ENCODE measurements around the gene HTT-AS.

HTT-AS gene

DNA sequence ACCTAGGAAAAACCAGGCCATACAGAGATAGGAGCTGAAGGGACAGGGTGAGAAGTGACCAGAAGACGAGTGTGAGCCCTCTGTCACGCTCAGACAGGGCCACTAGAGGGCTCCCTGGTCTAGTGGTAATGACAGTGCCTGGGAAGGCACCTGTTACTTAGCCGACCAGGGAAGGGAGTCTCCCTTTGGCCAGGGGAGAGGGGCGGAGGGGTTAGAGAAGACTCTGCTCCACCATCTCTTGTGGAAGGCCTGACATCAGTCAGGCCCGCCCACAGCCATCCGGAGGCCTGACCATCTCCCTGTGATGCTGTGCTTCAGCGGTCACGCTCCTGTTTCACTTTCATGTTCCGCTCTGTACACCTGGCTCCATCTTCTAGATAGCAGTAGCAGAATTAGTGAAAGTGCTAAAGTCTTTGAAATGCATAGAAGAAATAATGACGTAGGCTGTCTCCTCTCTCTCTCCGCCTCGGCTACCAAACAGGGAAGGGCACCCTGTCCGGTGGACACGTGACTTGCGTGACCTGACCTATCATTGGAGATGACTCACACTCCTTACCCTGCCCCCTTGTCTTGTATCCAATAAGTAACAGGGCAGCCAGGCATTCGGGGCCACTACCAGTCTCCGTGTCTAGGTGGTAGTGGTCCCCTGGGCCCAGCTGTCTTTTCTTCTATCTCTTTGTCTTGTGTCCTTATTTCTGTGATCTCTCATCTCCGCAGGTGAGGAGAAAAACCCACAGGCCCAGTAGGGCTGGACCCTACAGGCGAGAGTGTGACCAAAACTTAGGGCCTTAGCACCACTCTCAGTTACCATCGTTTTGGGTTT lies 26.7 kb downstream of the HTT-AS start:
- Histone ChIP-seq H3K36me3 (replicated peaks; ENCODE audit: insufficient read depth, low read length) (no peaks in the 10 kb centered on the region), H3F3A (ENCODE audit: insufficient read depth, low read length) (peaks cover 19% of the 10 kb centered on the region), H3K9me2 (replicated peaks; ENCODE audit: insufficient read depth, low read length) (no peaks in the 10 kb centered on the region), H3K4me1 (ENCODE audit: low read length) (peaks cover 18% of the 10 kb centered on the region), H3K9me3 (replicated peaks; ENCODE audit: insufficient read depth, low read length) (no peaks in the 10 kb centered on the region), H2AFZ (ENCODE audit: low read length) (no peak overlapping the region), H3K27ac (ENCODE audit: low read length) (peak overlapping the region; percentile 65; the same call in 1 of the 2 replicates), H3K79me2 (ENCODE audit: low read length) (no peaks in the 10 kb centered on the region), H3K4me3 (ENCODE audit: low read length) (peak overlapping the region; percentile 18; the same call in 1 of the 2 replicates), H3K4me2 (ENCODE audit: low read depth, low read length) (peak overlapping the region; percentile 40; the same call in 1 of the 2 replicates), H3K9ac (ENCODE audit: low read length) (peak overlapping the region; percentile 7; the same call in 1 of the 2 replicates), H3K27me3 (replicated peaks; ENCODE audit: insufficient read depth, low read length) (peaks cover 32% of the 10 kb centered on the region), H4K20me1 (ENCODE audit: insufficient read depth, low read length) (no peaks in the 10 kb centered on the region)
- TF ChIP-seq EZH2 (optimal IDR thresholded peaks at IDR 0.05; ENCODE audit: low read depth, low read length) (no peak), EZH2phosphoT487 (IDR thresholded peaks at IDR 0.05; ENCODE audit: low read length) (no peak)
- TF ChIP-seq, protein P1, sequence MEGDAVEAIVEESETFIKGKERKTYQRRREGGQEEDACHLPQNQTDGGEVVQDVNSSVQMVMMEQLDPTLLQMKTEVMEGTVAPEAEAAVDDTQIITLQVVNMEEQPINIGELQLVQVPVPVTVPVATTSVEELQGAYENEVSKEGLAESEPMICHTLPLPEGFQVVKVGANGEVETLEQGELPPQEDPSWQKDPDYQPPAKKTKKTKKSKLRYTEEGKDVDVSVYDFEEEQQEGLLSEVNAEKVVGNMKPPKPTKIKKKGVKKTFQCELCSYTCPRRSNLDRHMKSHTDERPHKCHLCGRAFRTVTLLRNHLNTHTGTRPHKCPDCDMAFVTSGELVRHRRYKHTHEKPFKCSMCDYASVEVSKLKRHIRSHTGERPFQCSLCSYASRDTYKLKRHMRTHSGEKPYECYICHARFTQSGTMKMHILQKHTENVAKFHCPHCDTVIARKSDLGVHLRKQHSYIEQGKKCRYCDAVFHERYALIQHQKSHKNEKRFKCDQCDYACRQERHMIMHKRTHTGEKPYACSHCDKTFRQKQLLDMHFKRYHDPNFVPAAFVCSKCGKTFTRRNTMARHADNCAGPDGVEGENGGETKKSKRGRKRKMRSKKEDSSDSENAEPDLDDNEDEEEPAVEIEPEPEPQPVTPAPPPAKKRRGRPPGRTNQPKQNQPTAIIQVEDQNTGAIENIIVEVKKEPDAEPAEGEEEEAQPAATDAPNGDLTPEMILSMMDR (IDR thresholded peaks at IDR 0.05; ENCODE audit: low read length) = peak; percentile 61
- peak; percentile 98 for DNase-seq

DNA sequence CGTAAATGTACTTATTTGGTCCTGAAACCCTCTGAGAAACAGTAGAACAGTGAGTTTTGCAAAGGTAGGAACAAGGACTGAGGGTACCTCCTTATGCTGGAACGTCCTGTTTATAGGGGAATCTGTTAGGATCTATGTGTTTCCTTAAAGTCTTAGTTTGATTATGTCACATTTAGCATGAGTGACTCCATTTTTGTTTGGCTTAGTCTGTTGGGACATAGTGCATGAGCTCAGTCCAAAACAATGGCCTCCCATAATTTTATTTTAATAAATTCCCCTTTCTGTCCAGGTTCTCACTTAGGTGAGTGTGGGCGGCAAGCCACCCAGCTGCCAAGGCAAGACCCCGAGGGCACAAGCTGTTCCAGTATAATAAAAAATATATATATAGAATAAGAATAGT lies 27.7 kb downstream of the HTT-AS start:
- TF ChIP-seq EZH2 (optimal IDR thresholded peaks at IDR 0.05; ENCODE audit: low read depth, low read length) (no peak), EZH2phosphoT487 (IDR thresholded peaks at IDR 0.05; ENCODE audit: low read length) (no peak)
- TF ChIP-seq, protein P1 (IDR thresholded peaks at IDR 0.05; ENCODE audit: low read length) = no peak
- H3F3A ChIP-seq (ENCODE audit: insufficient read depth, low read length) = peaks cover 19% of the 10 kb centered on the region
- H3K79me2 ChIP-seq (ENCODE audit: low read length) = peaks cover 4% of the 10 kb centered on the region
- H3K4me1 ChIP-seq (ENCODE audit: low read length) = peaks cover 18% of the 10 kb centered on the region
- DNase-seq = no peak
- H2AFZ ChIP-seq (ENCODE audit: low read length) = no peak overlapping the region
- H3K27ac ChIP-seq (ENCODE audit: low read length) = peak overlapping the region; percentile 75
- H3K9ac ChIP-seq (ENCODE audit: low read length) = no peak overlapping the region
- no peak overlapping the region for H3K4me3 ChIP-seq (ENCODE audit: low read length)
- no peaks in the 10 kb centered on the region for H3K36me3 ChIP-seq (replicated peaks; ENCODE audit: insufficient read depth, low read length)
- no peaks in the 10 kb centered on the region for H4K20me1 ChIP-seq (ENCODE audit: insufficient read depth, low read length)
- H3K4me2 ChIP-seq (ENCODE audit: low read depth, low read length) = peak overlapping the region; percentile 21; the same call in 1 of the 2 replicates
- no peaks in the 10 kb centered on the region for H3K9me3 ChIP-seq (replicated peaks; ENCODE audit: insufficient read depth, low read length)
- H3K9me2 ChIP-seq (replicated peaks; ENCODE audit: insufficient read depth, low read length) = no peaks in the 10 kb centered on the region
- H3K27me3 ChIP-seq (replicated peaks; ENCODE audit: insufficient read depth, low read length) = peaks cover 23% of the 10 kb centered on the region

DNA sequence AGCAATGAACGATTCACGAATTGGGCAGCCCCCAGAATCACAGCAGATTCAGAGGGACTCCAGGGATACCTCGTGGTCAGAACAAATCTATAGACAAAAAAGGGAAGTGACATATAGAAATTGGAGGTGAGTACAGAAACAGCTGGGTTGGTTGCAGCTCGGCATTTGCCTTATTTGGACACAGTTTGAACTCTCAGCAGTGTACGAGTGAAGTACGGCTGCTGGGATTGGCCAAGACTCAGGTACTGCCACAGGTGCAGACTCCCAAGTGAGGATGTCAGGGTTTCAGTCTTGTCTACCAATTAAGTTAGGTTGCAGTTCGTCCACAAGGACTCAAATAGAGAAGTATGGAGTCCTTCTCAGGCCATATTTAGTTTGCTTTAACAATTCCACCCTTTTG lies 28.2 kb downstream of the HTT-AS start:
- Histone ChIP-seq H3K36me3 (replicated peaks; ENCODE audit: insufficient read depth, low read length) (no peaks in the 10 kb centered on the region), H3F3A (ENCODE audit: insufficient read depth, low read length) (peaks cover 21% of the 10 kb centered on the region), H3K4me3 (ENCODE audit: low read length) (no peak overlapping the region), H3K4me1 (ENCODE audit: low read length) (peaks cover 18% of the 10 kb centered on the region), H3K27me3 (replicated peaks; ENCODE audit: insufficient read depth, low read length) (peaks cover 22% of the 10 kb centered on the region), H3K27ac (ENCODE audit: low read length) (peak overlapping the region; percentile 75; the same call in 1 of the 2 replicates), H3K9me2 (replicated peaks; ENCODE audit: insufficient read depth, low read length) (no peaks in the 10 kb centered on the region), H2AFZ (ENCODE audit: low read length) (no peak overlapping the region), H3K79me2 (ENCODE audit: low read length) (peaks cover 4% of the 10 kb centered on the region), H3K4me2 (ENCODE audit: low read depth, low read length) (peak overlapping the region; percentile 22; the same call in 1 of the 2 replicates), H3K9ac (ENCODE audit: low read length) (no peak overlapping the region), H4K20me1 (ENCODE audit: insufficient read depth, low read length) (no peaks in the 10 kb centered on the region), H3K9me3 (replicated peaks; ENCODE audit: insufficient read depth, low read length) (no peaks in the 10 kb centered on the region)
- TF ChIP-seq EZH2phosphoT487 (IDR thresholded peaks at IDR 0.05; ENCODE audit: low read length) (no peak), EZH2 (optimal IDR thresholded peaks at IDR 0.05; ENCODE audit: low read depth, low read length) (no peak)
- TF ChIP-seq, protein P1 (IDR thresholded peaks at IDR 0.05; ENCODE audit: low read length) = no peak
- peak; percentile 90 for DNase-seq

Measured in MM.1S (cell line).